NCI-H69 (cell line): ENCODE results near the gene HOXD8.

Experiments used
- DNase-seq: peaks from one replicate; lab custom pipeline; 2025; lab: John Stamatoyannopoulos, UW

Gene HOXD8

GRCh38 chr2:176117162-176117822 is 12.2 kb upstream of the HOXD8 start:
- DNase-seq = no peak

GRCh38 chr2:176117823-176118371 is 11.6 kb upstream of the HOXD8 start:
- DNase-seq = no peak

DNA sequence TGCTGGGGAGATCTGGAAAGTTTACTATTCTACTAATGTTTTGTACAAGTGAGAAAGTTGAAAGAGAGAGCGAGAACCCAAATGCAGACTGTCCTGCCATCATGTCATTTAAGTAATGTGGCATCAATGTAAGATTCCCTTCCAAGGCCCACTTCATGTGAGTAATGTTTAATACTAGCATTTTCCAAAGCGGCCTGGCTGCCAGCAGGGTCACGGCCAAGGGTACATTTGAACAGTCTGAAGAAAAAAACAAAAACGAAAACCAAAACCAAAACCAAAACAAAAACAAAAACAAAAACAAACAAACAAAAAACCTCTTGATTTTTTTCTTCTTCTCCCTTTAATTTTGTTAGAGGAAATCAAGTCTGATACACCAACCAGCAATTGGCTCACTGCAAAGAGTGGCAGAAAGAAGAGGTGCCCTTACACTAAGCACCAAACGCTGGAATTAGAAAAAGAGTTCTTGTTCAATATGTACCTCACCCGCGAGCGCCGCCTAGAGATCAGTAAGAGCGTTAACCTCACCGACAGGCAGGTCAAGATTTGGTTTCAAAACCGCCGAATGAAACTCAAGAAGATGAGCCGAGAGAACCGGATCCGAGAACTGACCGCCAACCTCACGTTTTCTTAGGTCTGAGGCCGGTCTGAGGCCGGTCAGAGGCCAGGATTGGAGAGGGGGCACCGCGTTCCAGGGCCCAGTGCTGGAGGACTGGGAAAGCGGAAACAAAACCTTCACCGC is 10.7 kb upstream of the HOXD8 start:
- DNase-seq = no peak

- no peak for DNase-seq
Measured at GRCh38 chr2:176120364-176121189, 8.9 kb upstream of the HOXD8 start.

GRCh38 chr2:176121190-176122051 is 8.1 kb upstream of the HOXD8 start:
- no peak for DNase-seq

DNA sequence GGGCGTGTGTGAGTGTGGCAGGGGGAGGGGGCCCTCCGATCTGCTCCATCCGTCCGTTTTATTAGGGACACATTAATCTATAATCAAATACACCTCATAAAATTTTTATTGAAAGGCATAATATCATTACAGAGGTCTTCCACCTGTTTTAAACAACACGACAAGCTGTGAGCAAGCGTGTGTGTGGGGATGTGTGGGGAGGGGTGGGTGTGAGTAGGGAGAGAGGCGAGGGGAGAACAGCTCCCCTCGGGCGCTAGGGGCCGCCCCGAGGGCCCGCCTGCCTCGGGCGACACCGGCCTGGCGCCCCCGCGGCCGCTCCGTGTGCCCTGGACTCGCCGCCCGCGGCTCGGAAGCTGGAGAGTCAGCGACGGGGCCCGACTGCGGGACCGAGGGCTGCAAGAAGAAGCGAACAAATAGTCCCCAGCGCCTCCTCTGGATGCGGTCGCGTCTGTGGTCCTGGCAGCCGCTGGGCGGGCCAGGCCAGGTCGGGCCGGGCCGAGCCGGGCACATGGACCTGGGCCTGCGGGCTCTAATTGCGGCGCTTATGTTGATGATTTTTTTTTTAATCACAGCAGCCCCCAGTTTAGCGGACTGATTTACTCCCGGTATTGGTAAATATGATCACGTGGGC is 7.3 kb upstream of the HOXD8 start:
- no peak for DNase-seq

DNA sequence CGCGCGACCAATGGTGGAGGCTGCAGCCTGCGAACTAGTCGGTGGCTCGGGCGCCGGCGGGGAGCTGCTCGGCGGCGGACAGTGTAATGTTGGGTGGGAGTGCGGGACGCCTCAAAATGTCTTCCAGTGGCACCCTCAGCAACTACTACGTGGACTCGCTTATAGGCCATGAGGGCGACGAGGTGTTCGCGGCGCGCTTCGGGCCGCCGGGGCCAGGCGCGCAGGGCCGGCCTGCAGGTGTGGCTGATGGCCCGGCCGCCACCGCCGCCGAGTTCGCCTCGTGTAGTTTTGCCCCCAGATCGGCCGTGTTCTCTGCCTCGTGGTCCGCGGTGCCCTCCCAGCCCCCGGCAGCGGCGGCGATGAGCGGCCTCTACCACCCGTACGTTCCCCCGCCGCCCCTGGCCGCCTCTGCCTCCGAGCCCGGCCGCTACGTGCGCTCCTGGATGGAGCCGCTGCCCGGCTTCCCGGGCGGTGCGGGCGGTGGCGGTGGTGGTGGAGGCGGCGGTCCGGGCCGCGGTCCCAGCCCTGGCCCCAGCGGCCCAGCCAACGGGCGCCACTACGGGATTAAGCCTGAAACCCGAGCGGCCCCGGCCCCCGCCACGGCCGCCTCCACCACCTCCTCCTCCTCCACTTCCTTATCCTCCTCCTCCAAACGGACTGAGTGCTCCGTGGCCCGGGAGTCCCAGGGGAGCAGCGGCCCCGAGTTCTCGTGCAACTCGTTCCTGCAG is 6.7 kb upstream of the HOXD8 start, which contains the start of gene HOXD9:
Gene HOXD9 (plus strand): TSS at position 37 of the 728 bp plus-strand sequence. CDS start 50 bp downstream, at position 87.
- DNase-seq = no peak

GRCh38 chr2:176123411-176124109 is 5.9 kb upstream of the HOXD8 start:
- no peak for DNase-seq

GRCh38 chr2:176124110-176124946 is 5.2 kb upstream of the HOXD8 start:
- no peak for DNase-seq

DNA sequence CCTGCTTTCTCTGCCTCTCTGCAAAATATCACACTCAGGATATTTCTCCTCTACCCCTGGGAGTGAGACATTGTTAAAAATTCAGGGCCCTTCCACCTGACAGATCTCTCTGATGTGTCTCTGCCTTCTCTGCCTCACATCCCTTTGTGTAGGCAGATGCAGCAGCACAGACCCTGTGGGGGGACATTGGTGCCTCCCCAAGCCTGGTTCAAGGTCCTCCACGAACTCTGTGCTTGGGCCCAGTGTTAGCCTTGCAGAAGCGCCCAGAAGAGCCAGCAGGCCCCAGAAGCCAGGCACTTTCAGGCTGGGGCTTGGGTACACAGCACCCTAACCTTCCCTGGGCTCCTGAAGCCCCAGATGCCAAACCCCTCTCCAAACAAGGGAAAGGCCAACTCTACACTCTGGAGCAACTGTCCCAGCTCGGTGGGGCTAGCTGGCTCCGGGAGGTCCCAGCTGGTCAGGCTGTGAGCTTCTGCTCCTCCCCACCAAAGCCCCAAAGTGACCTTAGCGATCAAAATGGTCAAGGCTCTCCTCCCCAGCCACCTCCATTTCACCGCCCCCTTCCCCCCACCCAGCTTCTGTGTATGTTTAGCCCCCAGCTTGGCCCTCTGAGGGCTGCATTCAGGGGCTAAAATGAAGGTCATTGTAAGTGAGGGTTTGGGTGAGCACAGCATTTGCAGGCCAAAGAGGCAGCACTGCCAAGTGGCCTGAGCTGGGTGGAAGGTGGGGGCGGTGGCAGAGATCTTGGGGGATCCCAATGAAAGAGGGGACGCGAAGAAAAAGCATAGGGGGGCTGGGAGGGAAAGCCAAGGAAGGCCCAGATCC is 4.3 kb upstream of the HOXD8 start:
- no peak for DNase-seq

GRCh38 chr2:176125772-176126054 is 3.8 kb upstream of the HOXD8 start:
- no peak for DNase-seq

- peak; percentile 47 for DNase-seq
Measured at GRCh38 chr2:176126929-176127773, 2.4 kb upstream of the HOXD8 start.

DNA sequence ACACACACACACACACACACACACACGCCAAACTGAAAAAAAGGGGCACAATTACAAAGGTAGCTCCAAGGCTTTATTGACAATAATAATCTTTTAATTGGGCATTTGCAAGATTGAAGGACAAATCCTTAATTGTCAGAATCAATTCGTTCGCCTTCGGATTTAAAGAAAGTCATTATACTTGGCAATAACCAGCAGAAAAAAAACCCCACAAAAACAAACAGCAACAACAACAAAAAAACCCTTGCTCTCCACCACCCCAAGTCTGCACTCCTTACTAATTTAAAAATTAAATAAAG is 1.8 kb upstream of the HOXD8 start:
- no peak for DNase-seq

GRCh38 chr2:176128172-176128981 is 1.1 kb upstream of the HOXD8 start:
- DNase-seq = no peak

- DNase-seq = no peak
Measured at GRCh38 chr2:176129813-176130146, 275 bp downstream of the HOXD8 start.

- no peak for DNase-seq
Measured at GRCh38 chr2:176130147-176130956, 847 bp downstream of the HOXD8 start.
